Naive thymus-derived CD8-positive, alpha-beta T cell (primary cell): Measurements from ENCODE around the gene SLC22A6. TPM values are rescaled to one million over a fixed set of nuclear protein-coding genes. Genes with fewer than 3 reads are reported as not detected.

Experiments
- ATAC-seq, 2 donors: fragments of 150-1000 bp; cut with Tn5 transposase in 1 of 2; sonication (Bioruptor Pico), chemical (Tn5 transposase) in 1 of 2; 1 replicate in 1 of 2; 2 replicates in 1 of 2; pipeline ENCODE4 v1.10.0; 2021; ENCODE audit warnings: mild to moderate bottlenecking in 2 of 2, moderate library complexity in 2 of 2
- POLR2A ChIA-PET: fragments of 350-600 bp; sonication (Branson Sonifier 250); formaldehyde crosslinking; loops from one replicate; lab custom pipeline; 2021; ENCODE audit warnings: antibody characterized with exemption; lab: Charles Lee
- DNase-seq, 10 donors: peaks; one replicate each; pipeline versions ENCODE4 v3.0.0 to v3.0.0-alpha.2; 2020 to 2022
- H3K27ac Mint-ChIP-seq, 10 donors: one replicate each; pipeline ENCODE4 v1.8.0; 2020 to 2022; ENCODE audit warnings: mild to moderate bottlenecking in 10 of 10, mixed read lengths in 10 of 10, moderate library complexity in 4 of 10, inconsistent platforms in 1 of 10
- H3K27me3 Mint-ChIP-seq, 5 donors: one replicate each; pipeline ENCODE4 v1.8.0; 2021 to 2022; ENCODE audit warnings: mixed read lengths in 5 of 5
- H3K36me3 Mint-ChIP-seq, 3 donors: one replicate each; pipeline ENCODE4 v1.8.0; 2020 to 2022; ENCODE audit warnings: mixed read lengths in 3 of 3, mild to moderate bottlenecking in 2 of 3, inconsistent platforms in 1 of 3
- H3K4me1 Mint-ChIP-seq, 4 donors: one replicate each; pipeline ENCODE4 v1.8.0; 2021 to 2022; ENCODE audit warnings: mixed read lengths in 4 of 4
- H3K4me3 Mint-ChIP-seq, 10 donors: one replicate each; pipeline ENCODE4 v1.8.0; 2020 to 2022; ENCODE audit warnings: mild to moderate bottlenecking in 10 of 10, mixed read lengths in 10 of 10, moderate library complexity in 6 of 10, inconsistent platforms in 1 of 10
- H3K9me3 Mint-ChIP-seq, 9 donors: one replicate each; pipeline ENCODE4 v1.8.0; 2020 to 2022; ENCODE audit warnings: mixed read lengths in 9 of 9, mild to moderate bottlenecking in 3 of 9, inconsistent platforms in 1 of 9, moderate library complexity in 1 of 9
- polyA plus RNA-seq, 3 donors: library from polyadenylated mRNA; unstranded; fragments of 300-500 nt; fragmentation: Illumina TruSeq; gene quantifications; one replicate each; pipeline ENCODE4 v1.2.3, GENCODE V29; 2021
- total RNA-seq, 8 experiments: library from RNA in 2 of 8; stranded (reverse) in 2 of 8; gene quantifications; one replicate each; pipeline ENCODE4 v1.2.3 and lab custom pipeline; 2021 to 2026

SLC22A6 gene
- total and polyA plus RNA-seq, 5 experiments from 2014 or later, result not detected

DNA sequence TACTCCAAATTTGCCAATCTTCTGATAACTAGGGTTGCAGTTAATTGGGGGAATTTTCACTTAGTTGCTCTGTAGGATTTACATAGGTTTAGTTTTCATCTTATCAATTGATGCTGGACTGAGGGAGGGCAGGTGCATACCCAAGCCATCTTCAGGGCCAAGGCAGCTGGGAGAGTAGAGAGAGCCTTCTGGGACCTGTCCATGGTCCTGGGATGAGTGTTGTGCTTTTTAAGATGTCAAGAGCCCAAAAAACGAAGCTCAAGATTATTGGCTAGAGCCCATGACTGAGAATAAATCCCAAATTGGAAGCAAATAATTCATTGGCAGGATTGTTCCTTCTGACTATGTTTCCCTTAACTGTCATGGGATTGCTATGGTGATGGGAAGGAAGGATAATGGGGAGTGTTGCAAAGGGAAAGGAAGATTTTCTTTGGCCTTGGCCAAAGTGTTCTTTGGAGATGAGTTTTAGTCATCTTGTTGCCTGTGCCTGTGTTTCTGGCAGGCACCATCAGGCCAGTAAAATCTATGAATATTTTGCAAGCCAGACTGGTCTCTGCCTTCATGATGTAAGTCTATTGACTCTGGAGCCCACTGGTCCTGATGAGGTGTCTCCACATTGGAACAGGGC lies 4.5 kb downstream of the SLC22A6 start:
- peaks cover 6 to 38% (median 12%) of the 10 kb centered on the region in 5 donors for H3K27me3 Mint-ChIP-seq
- H3K4me3 Mint-ChIP-seq, result no peak overlapping the region
- no peaks in the 10 kb centered on the region for H3K4me1 Mint-ChIP-seq
- no peaks in the 10 kb centered on the region for H3K9me3 Mint-ChIP-seq
- ATAC-seq (no peak), DNase-seq (no peak)
- peak overlapping the region in 1 of 10 donors; percentile 42 for H3K27ac Mint-ChIP-seq
- POLR2A ChIA-PET, result no interaction called here
- H3K36me3 Mint-ChIP-seq, result peaks cover 0 to 5% (median 0%) of the 10 kb centered on the region in 3 donors

DNA sequence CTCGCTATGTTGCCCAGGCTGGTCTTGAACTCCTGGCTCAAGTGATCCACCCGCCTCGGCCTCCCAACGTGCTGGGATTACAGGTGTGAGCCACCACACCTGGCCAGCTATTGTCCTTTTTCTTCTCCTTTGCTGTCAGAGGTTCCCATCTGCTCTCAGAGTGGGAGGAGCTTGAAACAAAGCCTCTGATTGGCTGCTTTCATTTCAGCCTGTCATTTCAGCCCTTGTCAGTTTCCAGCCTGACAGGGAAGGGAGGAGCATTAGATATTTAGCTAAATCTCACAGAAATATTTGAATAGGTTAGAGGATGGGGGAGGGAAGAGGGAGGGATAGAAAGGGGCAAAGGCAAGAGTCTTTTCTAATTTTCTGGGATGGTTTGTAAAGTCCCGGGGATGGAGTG lies 8.7 kb downstream of the SLC22A6 start:
- Mint-ChIP-seq H3K4me3 (no peak overlapping the region), H3K4me1 (no peaks in the 10 kb centered on the region), H3K36me3 (peaks cover 0 to 5% (median 0%) of the 10 kb centered on the region in 3 donors), H3K9me3 (no peaks in the 10 kb centered on the region), H3K27ac (no peak overlapping the region), H3K27me3 (peaks cover 13 to 34% (median 21%) of the 10 kb centered on the region in 5 donors)
- DNase-seq, result no peak
- POLR2A ChIA-PET, result no interaction called here
- no peak for ATAC-seq

DNA sequence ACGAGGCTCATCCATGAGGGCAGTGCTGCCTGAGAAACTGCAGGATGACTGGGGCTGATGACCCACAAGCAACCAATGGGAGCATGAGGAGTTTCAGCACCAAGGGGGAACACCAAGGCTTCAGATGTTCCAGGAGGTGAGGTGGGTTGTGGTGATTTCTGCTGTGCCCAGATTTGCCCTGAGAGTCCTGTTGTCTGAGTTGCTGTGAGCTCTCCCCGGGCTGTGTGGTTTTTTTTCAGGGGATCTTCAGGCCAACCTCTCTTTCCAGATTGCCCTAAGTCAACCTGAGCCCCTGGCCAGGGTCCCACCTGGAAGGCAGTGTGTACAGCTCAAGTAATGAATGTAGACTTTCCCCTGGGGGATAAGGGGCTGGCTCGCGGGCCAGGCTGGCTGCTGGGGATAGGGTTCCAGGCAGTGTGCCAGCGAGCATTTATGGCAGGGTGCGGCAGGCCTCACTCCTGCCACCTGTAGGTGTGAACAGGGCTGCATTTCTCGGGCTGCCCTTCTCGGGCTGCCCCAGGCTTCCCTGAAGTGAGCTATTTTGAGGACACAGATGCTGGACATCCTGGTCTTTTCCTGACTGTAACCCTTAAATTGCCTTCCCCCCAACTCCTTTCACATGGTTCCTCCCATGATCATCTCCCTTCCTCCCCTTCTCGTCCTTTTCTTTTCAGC lies 9.8 kb downstream of the SLC22A6 start:
- H3K4me3 Mint-ChIP-seq, result no peak overlapping the region
- peaks cover 11 to 29% (median 22%) of the 10 kb centered on the region in 5 donors for H3K27me3 Mint-ChIP-seq
- peaks cover 0 to under 1% (median 0%) of the 10 kb centered on the region in 3 donors for H3K36me3 Mint-ChIP-seq
- POLR2A ChIA-PET, result no interaction called here
- H3K4me1 Mint-ChIP-seq, result no peaks in the 10 kb centered on the region
- ATAC-seq (peak in 1 of 2 donors; percentile 53), DNase-seq (no peak)
- no peaks in the 10 kb centered on the region for H3K9me3 Mint-ChIP-seq
- H3K27ac Mint-ChIP-seq, result no peak overlapping the region

DNA sequence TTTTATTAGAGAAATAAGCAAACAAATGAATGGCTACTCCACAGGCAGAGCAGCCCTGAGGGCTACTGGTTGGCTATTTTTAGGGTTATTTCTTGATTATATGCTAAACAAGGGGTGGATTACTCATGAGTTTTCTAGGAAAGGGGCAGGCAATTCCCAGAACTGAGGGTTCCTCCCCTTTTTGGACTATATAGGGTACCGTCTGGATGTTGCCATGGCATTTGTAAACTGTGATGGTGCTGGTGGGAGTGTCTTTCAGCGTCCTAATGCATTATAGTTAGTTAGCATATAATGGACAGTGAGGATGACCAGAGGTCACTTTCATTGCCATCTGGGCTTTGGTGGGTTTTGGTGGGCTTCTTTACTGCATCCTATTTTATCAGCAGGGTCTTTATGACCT lies 19.2 kb downstream of the SLC22A6 start:
- POLR2A ChIA-PET, result no interaction called here
- DNase-seq, result no peak
- ATAC-seq, result no peak
- H3K9me3 Mint-ChIP-seq, result peaks cover 0 to 16% (median 4%) of the 10 kb centered on the region in 9 donors
- H3K4me3 Mint-ChIP-seq, result no peak overlapping the region
- H3K27me3 Mint-ChIP-seq, result peaks cover 8 to 39% (median 15%) of the 10 kb centered on the region in 5 donors
- peaks cover 0 to 2% (median 0%) of the 10 kb centered on the region in 3 donors for H3K36me3 Mint-ChIP-seq
- H3K27ac Mint-ChIP-seq, result no peak overlapping the region
- no peaks in the 10 kb centered on the region for H3K4me1 Mint-ChIP-seq

DNA sequence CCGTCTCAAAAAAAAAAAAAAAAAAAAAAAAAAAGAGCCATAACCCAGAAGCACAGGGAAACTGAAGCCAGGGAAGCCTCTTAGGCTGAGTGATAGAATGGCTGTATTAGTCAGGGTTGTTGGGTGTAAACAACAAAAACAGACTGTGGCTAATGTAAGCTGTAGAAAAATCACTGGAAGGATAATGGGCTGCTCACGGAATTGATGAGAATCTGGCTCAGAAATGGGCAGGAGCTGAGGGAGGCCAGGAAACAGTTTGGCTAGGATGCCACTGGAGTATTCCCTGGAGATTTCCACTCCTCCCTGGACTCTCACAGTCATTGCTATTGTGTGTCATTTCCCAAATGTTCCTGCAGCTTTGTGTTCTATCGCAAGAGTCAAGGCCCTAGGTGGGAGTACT lies 22.4 kb downstream of the SLC22A6 start:
- Mint-ChIP-seq H3K9me3 (peaks cover 0 to 12% (median 4%) of the 10 kb centered on the region in 9 donors), H3K36me3 (no peaks in the 10 kb centered on the region), H3K4me3 (no peak overlapping the region), H3K27ac (no peak overlapping the region), H3K27me3 (peaks cover 7 to 27% (median 14%) of the 10 kb centered on the region in 5 donors), H3K4me1 (peaks cover 0 to 4% (median 0%) of the 10 kb centered on the region in 4 donors)
- POLR2A ChIA-PET, result no interaction called here
- no peak for DNase-seq
- ATAC-seq, result no peak

DNA sequence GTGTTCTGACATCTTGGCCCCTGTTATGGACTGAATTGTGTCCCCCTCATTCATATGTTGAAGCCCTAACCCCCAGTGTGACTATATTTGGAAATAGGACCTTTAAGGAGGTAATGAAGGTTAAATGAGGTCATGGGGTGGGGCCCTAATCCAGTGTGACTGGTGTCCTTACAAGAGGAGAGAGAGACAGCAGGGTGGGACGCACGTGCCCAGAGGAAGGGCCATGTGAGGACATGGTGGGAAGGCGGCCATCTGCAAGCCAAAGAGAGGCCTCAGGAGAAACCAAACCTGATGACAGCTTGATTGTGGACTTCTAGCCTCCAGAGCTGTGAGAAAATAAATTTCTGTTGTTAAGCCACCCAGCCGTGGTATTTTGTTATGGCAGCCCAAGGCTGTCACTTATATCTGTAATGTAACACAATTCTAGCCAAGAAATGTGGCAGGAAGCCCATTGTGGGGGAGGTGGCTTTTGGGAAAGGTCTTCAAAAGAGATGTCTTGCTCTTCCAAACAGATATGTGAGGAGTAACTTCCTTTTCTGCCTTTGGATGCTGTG lies 23.7 kb downstream of the SLC22A6 start:
- no peak for DNase-seq
- H3K36me3 Mint-ChIP-seq, result no peaks in the 10 kb centered on the region
- peaks cover 2 to 15% (median 12%) of the 10 kb centered on the region in 5 donors for H3K27me3 Mint-ChIP-seq
- ATAC-seq, result no peak
- peaks cover 0 to 4% (median 0%) of the 10 kb centered on the region in 4 donors for H3K4me1 Mint-ChIP-seq
- no peak overlapping the region for H3K4me3 Mint-ChIP-seq
- H3K9me3 Mint-ChIP-seq, result peaks cover 0 to 2% (median 0%) of the 10 kb centered on the region in 9 donors
- POLR2A ChIA-PET, result no interaction called here
- no peak overlapping the region for H3K27ac Mint-ChIP-seq

DNA sequence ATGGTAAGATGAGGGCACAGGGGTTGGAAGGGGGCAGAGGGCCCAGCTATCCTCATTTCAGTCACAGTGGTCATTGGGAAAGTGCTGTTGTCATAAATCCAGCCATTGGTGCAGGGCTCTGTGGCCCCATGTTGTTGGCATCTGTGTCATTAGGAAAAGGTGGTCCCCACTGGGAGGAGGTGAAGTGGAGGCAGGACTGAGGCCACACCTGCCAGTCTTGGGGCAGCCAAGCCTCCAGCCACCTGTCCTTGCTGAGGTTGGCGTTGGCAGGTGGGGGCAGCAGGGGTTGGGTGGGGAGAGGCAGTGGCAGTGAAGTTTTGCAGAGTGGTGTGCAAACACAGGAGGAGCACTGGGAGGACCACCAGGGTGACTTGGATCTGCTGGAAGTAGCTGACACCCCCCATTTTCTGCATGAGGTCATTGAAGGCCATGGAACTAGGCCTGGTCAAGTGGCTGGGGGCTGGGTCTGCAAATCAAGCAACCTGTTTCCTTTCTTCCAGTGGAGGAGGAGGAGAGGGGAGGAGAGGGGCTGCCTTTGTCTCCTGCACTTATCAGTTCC lies 25.3 kb downstream of the SLC22A6 start:
- Mint-ChIP-seq H3K4me3 (no peak overlapping the region), H3K27ac (no peak overlapping the region), H3K4me1 (peaks cover 0 to 4% (median 0%) of the 10 kb centered on the region in 4 donors), H3K9me3 (peaks cover 0 to 2% (median 0%) of the 10 kb centered on the region in 9 donors), H3K36me3 (no peaks in the 10 kb centered on the region), H3K27me3 (peaks cover under 1 to 5% (median 4%) of the 10 kb centered on the region in 5 donors)
- DNase-seq (no peak), ATAC-seq (no peak)
- POLR2A ChIA-PET, result no interaction called here

DNA sequence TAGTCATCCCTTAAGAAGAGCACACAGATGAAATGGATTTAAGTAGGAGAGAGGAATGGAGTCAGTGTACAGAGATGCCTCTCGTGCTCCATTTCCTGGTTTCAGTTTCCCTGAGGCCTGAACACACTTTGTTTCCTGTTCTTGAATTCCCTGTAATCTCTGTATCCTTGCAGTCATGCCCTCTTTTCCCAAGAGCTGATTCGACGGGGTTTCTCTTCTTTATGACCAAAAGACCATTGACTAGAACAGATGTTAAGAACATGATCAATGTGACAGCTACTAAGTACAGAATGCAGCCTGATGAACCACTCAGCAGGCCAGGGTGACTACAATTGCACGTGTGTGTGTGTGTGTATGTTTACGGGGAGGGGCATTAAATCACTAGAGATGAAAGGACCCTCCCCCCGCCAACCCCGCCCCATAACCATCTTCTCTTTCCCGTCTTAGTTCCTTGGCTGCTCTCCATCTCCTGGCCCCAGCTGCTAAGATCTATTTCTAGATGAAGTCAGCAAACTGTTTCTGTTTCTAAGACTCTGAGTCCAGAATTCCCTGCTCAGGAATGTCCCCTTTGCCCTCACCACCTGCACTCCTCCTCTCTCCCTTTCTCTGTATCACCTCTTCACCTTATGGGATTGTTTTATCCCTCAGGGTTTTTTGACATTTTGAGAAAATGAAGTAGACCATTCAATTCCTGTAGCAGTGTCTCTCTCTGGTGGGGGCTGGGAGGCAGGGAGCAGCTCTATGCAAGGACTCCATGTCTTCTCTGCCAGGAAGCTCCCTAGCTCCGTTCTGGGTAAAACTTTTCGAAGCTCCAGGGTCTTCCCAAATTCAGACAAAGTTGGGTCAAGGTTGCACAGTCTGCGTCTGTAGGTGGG lies 26.0 kb downstream of the SLC22A6 start:
- Mint-ChIP-seq H3K9me3 (peaks cover 0 to 2% (median 0%) of the 10 kb centered on the region in 9 donors), H3K27me3 (peaks cover 3 to 10% (median 7%) of the 10 kb centered on the region in 5 donors), H3K27ac (no peak overlapping the region), H3K4me1 (peaks cover 0 to 4% (median 0%) of the 10 kb centered on the region in 4 donors), H3K36me3 (no peaks in the 10 kb centered on the region), H3K4me3 (no peak overlapping the region)
- ATAC-seq (no peak), DNase-seq (no peak)
- POLR2A ChIA-PET, result no interaction called here

DNA sequence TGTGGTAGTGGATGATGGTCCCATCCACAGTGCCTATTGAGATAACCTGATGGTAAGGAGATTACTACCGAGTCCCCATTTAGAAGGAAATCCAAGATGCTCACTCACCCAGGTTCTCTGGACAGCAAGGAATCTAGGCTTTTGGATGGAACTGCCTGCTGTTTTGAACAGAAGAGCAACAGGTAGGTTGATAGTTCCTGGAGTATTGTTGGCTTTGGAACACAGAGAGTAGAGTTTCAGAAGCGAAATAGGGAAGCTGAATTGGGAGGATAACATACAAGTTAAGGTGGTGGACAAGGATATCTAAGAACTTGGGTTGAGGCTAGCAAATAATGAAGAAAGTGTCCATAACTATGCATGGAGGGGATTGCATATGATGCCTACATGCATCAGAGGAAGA lies 27.6 kb downstream of the SLC22A6 start:
- POLR2A ChIA-PET, result no interaction called here
- Mint-ChIP-seq H3K4me1 (peaks cover 0 to 4% (median 0%) of the 10 kb centered on the region in 4 donors), H3K27ac (no peak overlapping the region), H3K27me3 (peaks cover 3 to 10% (median 6%) of the 10 kb centered on the region in 5 donors), H3K36me3 (no peaks in the 10 kb centered on the region), H3K4me3 (no peak overlapping the region), H3K9me3 (peaks cover 0 to 2% (median 0%) of the 10 kb centered on the region in 9 donors)
- ATAC-seq (no peak), DNase-seq (no peak)

DNA sequence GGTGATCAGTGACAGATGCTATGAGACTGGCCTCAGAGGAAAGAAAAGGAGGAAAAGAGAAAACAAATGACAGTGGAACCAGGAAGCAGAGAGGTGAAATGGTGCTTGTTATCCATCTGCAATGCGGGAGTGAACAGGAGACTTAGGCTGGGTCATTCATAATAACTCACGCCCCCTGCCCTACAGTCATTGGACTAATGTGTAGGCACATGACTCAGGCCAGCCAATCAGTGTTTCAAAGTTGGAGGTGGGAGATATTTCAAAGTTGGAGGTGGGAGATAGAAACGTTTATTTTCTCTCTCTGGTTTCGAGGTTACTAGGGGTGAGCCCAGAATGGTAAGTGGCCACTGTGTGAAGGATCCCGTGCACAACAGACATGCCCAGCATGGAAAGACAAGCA lies 30.3 kb downstream of the SLC22A6 start:
- Mint-ChIP-seq H3K9me3 (no peaks in the 10 kb centered on the region), H3K27me3 (peaks cover 6 to 22% (median 12%) of the 10 kb centered on the region in 5 donors), H3K27ac (no peak overlapping the region), H3K36me3 (no peaks in the 10 kb centered on the region), H3K4me1 (peaks cover 0 to 4% (median 0%) of the 10 kb centered on the region in 4 donors), H3K4me3 (no peak overlapping the region)
- POLR2A ChIA-PET, result no interaction called here
- ATAC-seq (no peak), DNase-seq (no peak)

DNA sequence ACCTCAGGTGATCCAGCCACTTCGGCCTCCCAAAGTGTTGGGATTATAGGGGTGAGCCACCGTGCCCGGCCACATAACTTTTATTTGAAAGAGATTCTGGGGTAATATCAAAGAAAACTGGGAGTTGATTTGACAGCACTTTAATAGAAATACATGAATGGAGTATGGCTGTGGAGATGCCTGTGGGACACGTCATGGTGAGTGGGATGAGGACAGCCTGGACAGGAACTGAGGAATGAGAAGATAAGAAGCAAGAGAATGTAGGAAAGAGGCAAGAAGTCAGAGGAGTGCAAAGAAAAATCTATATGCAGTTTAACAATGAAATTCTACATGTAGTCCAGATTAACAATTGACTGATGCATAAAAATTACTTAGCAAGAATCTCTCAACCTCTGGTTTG lies 31.0 kb downstream of the SLC22A6 start:
- ATAC-seq, result no peak
- POLR2A ChIA-PET, result no interaction called here
- Mint-ChIP-seq H3K36me3 (no peaks in the 10 kb centered on the region), H3K4me3 (no peak overlapping the region), H3K9me3 (no peaks in the 10 kb centered on the region), H3K27ac (no peak overlapping the region), H3K4me1 (peaks cover 0 to 4% (median 0%) of the 10 kb centered on the region in 4 donors), H3K27me3 (peaks cover 6 to 22% (median 11%) of the 10 kb centered on the region in 5 donors)
- DNase-seq, result no peak

DNA sequence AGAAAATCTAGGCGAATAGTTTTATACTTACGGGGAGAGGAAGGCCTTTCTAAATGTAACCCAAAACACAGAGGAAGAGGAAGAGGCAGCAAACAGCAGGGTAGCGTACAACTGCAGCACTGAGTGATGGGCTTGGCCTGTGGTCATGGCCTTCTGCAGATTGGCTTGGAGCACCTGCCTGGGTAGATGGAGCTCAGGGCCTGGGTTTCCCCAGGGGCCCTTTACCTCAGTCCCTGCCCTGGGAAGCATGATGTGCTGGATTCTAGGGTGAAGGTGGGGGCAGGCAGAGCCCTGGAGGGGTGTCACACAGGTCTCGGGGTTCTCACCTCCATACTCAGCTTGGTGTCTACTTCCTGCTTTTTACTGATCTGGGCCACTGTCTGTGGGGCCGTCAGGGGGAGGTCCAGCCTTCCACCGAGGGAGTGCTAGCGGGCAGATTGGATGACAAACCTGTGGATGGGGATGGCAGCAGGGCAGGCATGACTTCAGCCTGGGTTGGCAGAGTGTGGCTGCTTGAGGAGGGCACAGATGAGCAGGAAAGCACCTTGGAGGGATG lies 35.9 kb downstream of the SLC22A6 start:
- H3K36me3 Mint-ChIP-seq, result no peaks in the 10 kb centered on the region
- ATAC-seq, result no peak
- POLR2A ChIA-PET, result no interaction called here
- H3K4me1 Mint-ChIP-seq, result no peaks in the 10 kb centered on the region
- no peak overlapping the region for H3K4me3 Mint-ChIP-seq
- no peak overlapping the region for H3K27ac Mint-ChIP-seq
- H3K9me3 Mint-ChIP-seq, result no peaks in the 10 kb centered on the region
- no peak for DNase-seq
- H3K27me3 Mint-ChIP-seq, result peaks cover 5 to 25% (median 15%) of the 10 kb centered on the region in 5 donors
